HG03457 (cell line): ENCODE results near the gene CENPM.

Source experiments
- ATAC-seq: cut with Tn5 transposase; IDR thresholded peaks from one replicate; pipeline ENCODE4 v1.9.1; 2021; ENCODE audit warnings: moderate number of reproducible peaks; ENCODE audit not compliant: unreplicated experiment

The CENPM gene

GRCh38 chr22:41933411-41934177 is 13.4 kb downstream of the CENPM start:
- no peak for ATAC-seq

GRCh38 chr22:41932353-41932752 is 14.6 kb downstream of the CENPM start:
- ATAC-seq: no peak

- ATAC-seq: no peak
These were observed 15.2 kb downstream of the CENPM start for GRCh38 chr22:41931701-41932269.

DNA sequence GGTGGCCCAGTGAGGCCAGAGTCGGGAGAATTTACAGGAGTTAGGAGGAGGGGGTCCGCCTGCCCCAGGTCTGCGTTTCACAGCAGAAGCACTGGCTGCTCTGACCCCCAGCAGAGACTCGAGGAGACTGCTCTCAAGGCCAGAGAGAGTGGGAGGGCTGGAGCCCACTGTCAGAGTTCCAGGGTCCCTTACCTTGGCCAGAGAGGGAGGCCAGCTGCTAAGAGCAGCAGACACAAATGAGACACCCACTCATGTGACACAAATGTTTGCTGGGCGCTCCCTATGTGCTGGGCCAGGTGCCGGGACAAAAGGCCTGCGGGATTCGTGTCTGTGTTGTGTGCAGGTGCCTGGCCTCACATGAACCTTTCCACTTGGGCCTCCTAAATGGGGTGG is 17.5 kb downstream of the CENPM start:
- ATAC-seq: no peak

- no peak for ATAC-seq
These were observed 18.1 kb downstream of the CENPM start for GRCh38 chr22:41928593-41929417.

GRCh38 chr22:41927813-41928212 is 19.1 kb downstream of the CENPM start:
- ATAC-seq: no peak

- no peak for ATAC-seq
These were observed 21.0 kb downstream of the CENPM start for GRCh38 chr22:41925783-41926460.

- no peak for ATAC-seq
These were observed 23.2 kb downstream of the CENPM start for GRCh38 chr22:41923595-41924276.

DNA sequence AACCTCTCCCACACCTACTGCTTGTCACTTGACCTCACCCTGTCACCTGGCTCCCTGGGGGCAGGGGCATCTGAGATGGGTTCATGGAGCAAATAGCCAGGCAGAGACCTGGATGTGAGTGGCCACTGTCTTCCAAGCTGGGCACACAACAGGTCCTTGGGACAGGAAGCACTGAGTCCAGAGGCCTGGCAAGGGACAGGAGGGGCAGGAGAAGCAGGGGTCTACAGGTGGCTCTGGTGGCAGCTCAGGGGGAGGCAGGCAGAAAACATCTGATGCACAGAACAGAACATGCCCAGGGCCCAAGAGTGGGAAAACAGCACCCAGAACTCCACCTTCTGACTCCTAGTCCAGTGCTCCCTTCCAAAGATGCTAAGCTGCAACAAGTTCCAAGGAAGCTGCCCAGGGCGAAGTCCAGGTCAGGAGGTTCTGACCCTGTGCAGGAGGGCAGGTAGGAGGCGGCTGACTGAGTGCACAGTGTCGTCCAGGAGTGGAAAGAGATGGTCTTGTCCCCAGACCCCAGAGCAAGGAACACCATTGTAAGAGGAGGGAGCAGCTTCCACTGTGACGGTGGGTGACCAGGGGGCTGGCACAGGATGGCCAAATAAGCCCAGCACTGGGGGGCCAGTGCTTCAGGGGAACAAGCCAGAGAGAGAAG is 23.9 kb downstream of the CENPM start:
- no peak for ATAC-seq

- no peak for ATAC-seq
These were observed 24.6 kb downstream of the CENPM start for GRCh38 chr22:41922328-41922727.

- no peak for ATAC-seq
These were observed 26.5 kb downstream of the CENPM start for GRCh38 chr22:41920271-41920976.

DNA sequence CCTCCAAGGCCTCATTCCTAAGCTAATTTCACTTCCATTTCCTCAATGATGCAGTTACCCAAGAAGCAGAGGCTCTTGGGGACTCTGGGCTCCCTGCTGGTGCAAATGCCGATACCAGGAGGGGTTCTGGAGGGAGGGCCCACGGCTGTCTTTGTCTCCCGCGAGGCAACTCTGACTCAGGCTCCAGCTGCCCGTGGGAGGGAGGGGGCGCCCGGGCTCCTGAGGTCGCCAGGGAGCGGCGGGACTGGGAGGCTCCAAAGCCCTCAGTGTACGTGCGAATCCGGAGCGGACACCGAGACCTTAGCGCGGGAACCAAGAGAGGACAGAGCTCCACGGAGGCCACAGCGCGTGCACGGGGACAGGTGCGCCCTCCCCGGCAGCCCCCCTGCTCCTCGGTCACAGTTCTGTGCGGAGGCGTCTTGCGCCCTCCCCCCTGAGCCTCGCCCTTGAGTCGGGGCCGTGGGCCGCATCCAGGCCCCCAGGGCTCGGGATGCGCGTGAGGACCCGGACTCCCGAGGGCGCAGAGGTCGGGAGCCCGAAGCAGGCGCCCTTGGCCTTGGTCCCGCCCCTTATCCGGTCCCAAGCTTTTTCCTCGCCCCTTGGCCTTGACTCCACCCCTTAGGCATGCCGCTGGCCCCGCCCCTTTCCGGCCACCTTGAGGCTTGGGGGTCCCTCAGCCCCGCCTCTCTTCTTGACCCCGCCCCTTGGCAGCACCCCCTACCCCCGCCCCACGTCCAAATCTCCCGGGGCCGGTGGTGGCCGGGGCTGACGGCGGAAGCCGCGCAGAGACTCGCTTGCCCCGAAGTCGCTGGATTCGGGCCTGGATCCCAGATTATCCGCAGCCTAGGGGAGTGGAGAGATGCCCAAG is 27.4 kb downstream of the CENPM start:
- no peak for ATAC-seq

GRCh38 chr22:41917903-41918791 is 28.8 kb downstream of the CENPM start:
- no peak for ATAC-seq

DNA sequence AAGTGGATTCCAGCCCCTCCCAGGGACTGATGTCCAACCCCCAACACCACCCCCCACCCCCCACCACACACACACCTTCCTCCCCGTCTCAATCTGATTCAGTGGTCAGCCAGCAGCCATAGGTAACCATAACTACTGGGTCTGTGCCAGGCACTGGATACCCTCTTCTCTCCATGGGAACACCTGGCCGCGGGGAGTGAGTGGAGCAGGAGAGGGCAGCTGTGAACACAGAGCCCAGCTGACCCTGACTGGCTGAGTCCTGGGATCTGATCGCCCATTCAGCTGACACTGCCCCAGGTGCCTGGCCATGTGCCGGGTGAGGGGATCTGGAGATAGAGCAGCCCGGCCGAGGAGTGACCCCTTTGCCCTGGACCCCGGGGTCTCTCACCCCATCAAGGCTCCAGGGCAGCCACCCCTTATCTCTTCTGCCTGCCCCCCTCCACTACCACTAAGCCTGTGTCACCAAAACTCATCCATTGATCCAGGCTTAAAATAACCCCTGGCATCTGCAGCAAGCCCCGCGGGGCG is 29.5 kb downstream of the CENPM start:
- no peak for ATAC-seq

DNA sequence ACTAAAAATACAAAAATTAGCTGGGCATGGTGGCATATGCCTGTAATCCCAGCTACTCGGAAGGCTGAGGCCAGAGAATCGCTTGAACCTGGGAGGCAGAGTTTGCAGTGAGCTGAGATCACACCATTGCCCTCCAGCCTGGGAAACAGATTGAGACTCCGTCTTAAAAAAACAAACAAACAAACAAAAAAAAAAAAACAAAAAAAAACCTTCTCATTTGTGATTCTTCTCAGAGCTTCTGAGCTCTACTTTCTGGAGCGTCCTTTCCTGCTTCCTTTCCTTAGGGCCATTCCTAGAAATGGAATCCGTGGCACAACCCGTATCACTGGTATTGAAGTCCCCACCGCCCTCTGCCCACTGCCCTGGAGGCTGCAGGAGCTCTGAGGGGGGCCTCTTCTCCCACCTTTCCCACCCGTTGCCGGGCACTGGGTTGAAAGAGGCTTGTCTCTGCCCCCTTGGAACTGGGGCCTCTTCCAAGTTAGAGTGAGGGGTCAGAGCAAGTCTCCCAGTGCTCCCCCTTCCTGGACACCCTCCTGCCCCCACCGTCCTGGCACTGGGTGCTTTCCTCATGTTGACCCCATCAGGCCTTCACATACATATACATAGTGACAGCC is 30.1 kb downstream of the CENPM start:
- ATAC-seq: no peak

DNA sequence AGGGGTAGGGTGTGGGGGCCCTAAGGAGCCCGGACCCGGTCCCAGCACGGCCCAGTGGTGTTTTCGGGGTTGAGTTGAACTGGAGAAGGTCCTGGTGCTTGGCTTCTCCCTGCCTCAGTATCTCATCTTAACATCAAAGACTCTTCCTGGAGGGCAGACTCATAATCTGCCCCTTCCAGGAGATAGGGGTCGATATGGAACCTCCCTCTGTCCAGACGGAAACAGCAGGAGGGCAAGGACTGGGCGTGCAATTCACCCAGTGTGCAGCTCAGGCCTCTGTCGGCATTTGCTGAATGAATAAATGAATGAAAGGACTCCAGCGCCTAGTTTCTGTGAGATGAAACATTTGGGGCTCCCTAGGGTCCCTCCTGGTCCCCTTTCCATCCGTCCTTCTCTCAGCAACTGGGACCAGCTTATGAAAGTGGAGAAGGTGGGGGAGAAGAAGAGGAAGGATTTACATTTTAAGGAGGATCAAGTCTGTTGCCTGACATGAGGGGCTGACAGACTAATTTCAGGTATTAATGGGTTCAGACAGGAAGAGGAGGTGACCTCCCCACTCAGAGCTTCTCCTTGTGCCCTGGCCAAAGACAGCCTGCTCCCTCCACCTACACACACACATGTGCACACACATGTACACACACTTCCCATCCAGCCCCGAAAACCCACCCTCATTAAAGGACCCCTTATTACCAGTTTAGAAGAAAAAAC is 31.0 kb downstream of the CENPM start:
- no peak for ATAC-seq
